Neutrophil (primary cell): Measurements from ENCODE around the gene MLF2.

ENCODE experiments used
- H3K27ac ChIP-seq: fragments of 200-600 bp; sonication (generic); 2 replicates; pipeline ENCODE4 v1.5.1; 2016; ENCODE audit warnings: mild to moderate bottlenecking, moderate library complexity
- H3K27me3 ChIP-seq: fragments of 200-600 bp; sonication (generic); 2 replicates; pipeline ENCODE4 v1.6.0; 2016; ENCODE audit warnings: mild to moderate bottlenecking
- H3K36me3 ChIP-seq: fragments of 200-600 bp; sonication (generic); 2 replicates; pipeline ENCODE4 v1.5.1; 2017
- H3K4me1 ChIP-seq, 2 experiments: fragments of 200-600 bp in 1 of 2; sonication (generic) in 1 of 2; 1 replicate in 1 of 2; 2 replicates in 1 of 2; pipeline versions ENCODE4 v1.5.1 to v1.6.1; 2013 to 2016; ENCODE audit warnings: low read depth in 1 of 2, low read length in 1 of 2, mild to moderate bottlenecking in 1 of 2, moderate library complexity in 1 of 2; ENCODE audit not compliant: control insufficient read depth in 1 of 2, insufficient read depth in 1 of 2
- H3K4me3 ChIP-seq, 2 experiments: fragments of 200-600 bp in 1 of 2; sonication (generic) in 1 of 2; 1 replicate in 1 of 2; 2 replicates in 1 of 2; pipeline ENCODE4 v1.5.1; 2013 to 2016; ENCODE audit warnings: low read depth in 1 of 2, low read length in 1 of 2, mild to moderate bottlenecking in 1 of 2, moderate library complexity in 1 of 2
- H3K9me3 ChIP-seq: fragments of 200-600 bp; sonication (generic); 2 replicates; pipeline ENCODE4 v1.5.1; 2016
- CTCF ChIP-seq: fragments of 200-600 bp; sonication (generic); IDR thresholded peaks from 2 replicates; pipeline ENCODE4 v1.5.1; 2016; ENCODE audit warnings: antibody characterized with exemption

The MLF2 gene

GRCh38 chr12:6768990-6769389 is 16.0 kb upstream of the MLF2 start:
- Histone ChIP-seq H3K36me3 (no peaks in the 10 kb centered on the region), H3K9me3 (no peaks in the 10 kb centered on the region), H3K4me3 (no peak overlapping the region), H3K4me1 (peaks cover 27 to 41% of the 10 kb centered on the region in 2 experiments), H3K27me3 (peaks cover 93% of the 10 kb centered on the region), H3K27ac (no peak overlapping the region)
- no peak for TF ChIP-seq CTCF

DNA sequence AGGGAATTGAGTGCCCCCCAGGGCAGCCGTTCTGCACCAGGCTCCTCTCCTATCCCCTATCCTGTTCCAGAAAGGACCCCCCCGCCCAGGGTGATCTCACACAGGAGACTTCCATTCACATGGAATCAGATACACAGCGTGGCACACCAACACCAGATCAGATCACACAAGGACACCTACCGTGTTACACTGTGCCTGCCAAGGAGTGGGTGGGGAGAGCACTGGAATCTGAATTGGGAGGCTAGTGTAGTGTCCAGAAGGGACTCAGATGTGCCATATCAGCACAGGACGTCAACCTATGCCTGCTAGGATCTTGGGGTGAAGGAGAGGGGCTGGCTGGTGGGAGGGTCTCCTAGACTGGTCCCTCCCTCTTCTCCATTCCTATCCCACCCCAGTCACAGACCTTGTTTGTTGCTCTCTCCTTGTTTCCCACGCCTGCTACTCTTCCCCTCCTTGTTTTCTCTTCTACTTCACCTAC is 15.5 kb upstream of the MLF2 start:
- TF ChIP-seq CTCF: no peak
- Histone ChIP-seq H3K9me3 (no peaks in the 10 kb centered on the region), H3K27me3 (peaks cover 93% of the 10 kb centered on the region), H3K4me3 (no peak overlapping the region), H3K36me3 (no peaks in the 10 kb centered on the region), H3K4me1 (peaks cover 28 to 43% of the 10 kb centered on the region in 2 experiments), H3K27ac (no peak overlapping the region)

GRCh38 chr12:6767353-6768319 is 14.7 kb upstream of the MLF2 start:
- H3K27ac ChIP-seq: peak overlapping the region; percentile 72

DNA sequence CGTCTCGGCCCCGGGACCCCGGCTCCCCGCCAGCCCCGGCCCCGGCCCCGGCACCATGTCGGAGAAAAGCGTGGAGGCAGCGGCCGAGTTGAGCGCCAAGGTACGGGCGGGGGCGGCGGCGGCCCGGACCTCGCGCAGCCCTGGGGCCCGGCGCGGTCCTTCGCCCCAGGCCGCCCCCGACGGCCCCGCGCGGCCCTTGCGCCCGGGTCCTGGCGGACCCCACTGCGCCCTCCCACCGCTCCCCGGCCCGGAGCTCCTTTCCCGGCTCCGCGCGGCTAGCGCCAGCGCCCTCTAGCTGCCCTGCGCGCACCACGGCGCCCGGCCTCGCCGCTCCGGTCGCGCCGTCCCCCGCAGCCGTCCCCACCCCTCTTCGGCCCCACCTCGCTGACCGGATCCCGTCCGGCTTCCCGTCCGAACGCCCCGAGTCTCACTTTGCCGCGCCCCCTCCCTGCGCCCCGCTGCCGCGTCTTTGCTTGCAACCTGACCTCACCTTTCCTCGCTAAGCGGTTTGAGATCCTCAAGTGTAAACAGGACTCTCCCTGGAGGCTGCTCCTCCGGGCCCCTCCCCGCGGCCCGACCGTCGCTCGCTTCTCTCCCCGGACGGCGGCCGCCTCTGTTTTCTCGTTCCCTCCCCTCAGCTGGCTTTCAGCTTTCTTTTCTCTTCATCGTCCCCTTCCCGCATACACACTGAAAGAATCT is 13.9 kb upstream of the MLF2 start:
- peak overlapping the region; percentile 82 to 83 for H3K4me3 ChIP-seq
- H3K27ac ChIP-seq: peak overlapping the region; percentile 72
- H3K36me3 ChIP-seq: no peaks in the 10 kb centered on the region
- H3K4me1 ChIP-seq: peaks cover 26 to 31% of the 10 kb centered on the region in 2 experiments
- TF ChIP-seq CTCF: peak; percentile 87
- H3K27me3 ChIP-seq: peaks cover 90% of the 10 kb centered on the region
- no peaks in the 10 kb centered on the region for H3K9me3 ChIP-seq

More at GRCh38 chr12:6767353-6768319, 14.7 kb upstream of the MLF2 start:
- Histone ChIP-seq H3K4me3 (peak overlapping the region; percentile 82 to 83), H3K4me1 (peaks cover 28 to 39% of the 10 kb centered on the region in 2 experiments), H3K27me3 (peaks cover 93% of the 10 kb centered on the region), H3K36me3 (no peaks in the 10 kb centered on the region), H3K9me3 (no peaks in the 10 kb centered on the region)
- no peak for TF ChIP-seq CTCF

DNA sequence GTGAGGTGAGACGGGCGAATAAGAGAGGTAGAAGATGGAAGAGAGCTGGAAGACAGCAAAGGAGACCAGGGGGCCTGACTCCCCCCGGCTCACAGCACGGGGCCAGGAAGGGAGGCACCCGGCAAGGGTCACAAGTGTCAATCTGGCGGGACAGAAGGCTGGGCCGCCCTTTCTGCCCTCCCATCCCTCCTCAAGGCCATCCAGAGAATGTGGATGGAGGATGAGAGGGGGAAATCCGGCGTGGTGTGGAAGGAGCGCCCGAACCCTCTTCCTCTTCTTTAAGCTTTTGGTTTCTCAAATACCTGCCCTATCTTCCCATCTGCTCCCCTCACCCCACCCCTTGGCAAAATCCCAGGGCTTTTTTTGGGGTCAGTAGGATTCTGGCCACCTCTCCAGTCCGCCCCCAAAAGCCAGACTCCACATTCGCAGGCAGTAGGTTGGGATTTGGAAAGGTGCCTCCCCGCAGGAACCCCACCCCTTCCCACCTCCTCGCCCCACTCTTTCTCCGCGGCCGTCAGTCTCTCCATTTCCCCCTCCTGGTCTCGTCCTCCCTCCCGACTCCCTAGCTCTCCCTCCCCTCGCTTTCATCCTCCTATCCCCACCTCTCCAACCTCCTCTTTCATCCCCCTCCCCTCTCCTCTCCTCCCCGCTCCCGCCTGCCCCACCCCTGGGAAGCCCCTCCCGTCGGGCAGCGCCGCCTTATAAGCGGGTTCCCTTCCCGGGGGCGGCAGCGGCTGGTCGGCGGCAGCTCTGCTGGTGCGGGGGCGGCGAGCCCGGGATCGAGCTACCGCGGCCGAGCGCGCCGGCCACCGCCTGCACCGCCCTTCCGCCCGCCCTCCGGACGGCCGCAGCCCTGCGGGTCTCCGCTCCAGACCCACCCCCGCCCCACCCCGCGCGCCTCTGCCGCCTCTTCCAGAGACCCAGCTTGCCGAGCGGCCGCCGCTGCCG is 13.0 kb upstream of the MLF2 start, which contains the start of gene PTMS:
TSS of gene PTMS (plus strand) at position 730 of the 948 bp plus-strand sequence. CDS start 343 bp downstream, outside the sequence.
- Histone ChIP-seq H3K36me3 (no peaks in the 10 kb centered on the region), H3K4me1 (peaks cover 26 to 31% of the 10 kb centered on the region in 2 experiments), H3K27ac (peak within 1 kb of the TSS; percentile 72), H3K9me3 (no peaks in the 10 kb centered on the region), H3K27me3 (peaks cover 81% of the 10 kb centered on the region), H3K4me3 (peak within 1 kb of the TSS; percentile 82 to 83)
- TF ChIP-seq CTCF: no peak
